IPS DF 6.9 (cell line): Measurements from ENCODE around the gene BLTP2.
A peak's percentile ranks its signal among the peaks of the same experiment; 100 is the strongest.

ENCODE experiments used
- DNase-seq: peaks from one replicate; pipeline ENCODE4 v3.0.0-alpha.2; 2013; ENCODE audit warnings: low read depth, low spot score
- H3K27ac ChIP-seq: one replicate; pipeline ENCODE4 v1.5.1; 2013; ENCODE audit warnings: low read length, control low read depth
- H3K27me3 ChIP-seq: 2 replicates; pipeline ENCODE4 v1.6.1; 2013; ENCODE audit warnings: mild to moderate bottlenecking, low read length; ENCODE audit not compliant: control insufficient read depth, insufficient read depth
- H3K36me3 ChIP-seq: 2 replicates; pipeline ENCODE4 v1.6.1; 2013; ENCODE audit warnings: low read length; ENCODE audit not compliant: control insufficient read depth, insufficient read depth
- H3K4me1 ChIP-seq: 2 replicates; pipeline ENCODE4 v1.6.1; 2013; ENCODE audit warnings: low read length; ENCODE audit not compliant: control insufficient read depth, insufficient read depth
- H3K4me3 ChIP-seq: 2 replicates; pipeline ENCODE4 v1.5.1; 2013; ENCODE audit warnings: mild to moderate bottlenecking, low read length
- H3K9me3 ChIP-seq: 2 replicates; pipeline ENCODE4 v1.6.1; 2013; ENCODE audit warnings: low read length, inconsistent platforms; ENCODE audit not compliant: control insufficient read depth, insufficient read depth
- WGBS: extraction: QIAGEN DNeasy Blood & Tissue Kit; methylation state at CpG from one replicate; pipeline ENCODE4 v1.1.7; 2013; ENCODE audit warnings: mixed read lengths, missing lambda C conversion rate; ENCODE audit not compliant: insufficient read length, insufficient coverage; 5-methylcytosine and 5-hydroxymethylcytosine counted together

BLTP2 gene

GRCh38 chr17:28599311-28600184, 45.4 kb downstream of the BLTP2 start:
- WGBS, result no CpG with 5 or more reads among the region's 40 CpGs
- H3K27me3 ChIP-seq, result no peaks in the 10 kb centered on the region

DNA sequence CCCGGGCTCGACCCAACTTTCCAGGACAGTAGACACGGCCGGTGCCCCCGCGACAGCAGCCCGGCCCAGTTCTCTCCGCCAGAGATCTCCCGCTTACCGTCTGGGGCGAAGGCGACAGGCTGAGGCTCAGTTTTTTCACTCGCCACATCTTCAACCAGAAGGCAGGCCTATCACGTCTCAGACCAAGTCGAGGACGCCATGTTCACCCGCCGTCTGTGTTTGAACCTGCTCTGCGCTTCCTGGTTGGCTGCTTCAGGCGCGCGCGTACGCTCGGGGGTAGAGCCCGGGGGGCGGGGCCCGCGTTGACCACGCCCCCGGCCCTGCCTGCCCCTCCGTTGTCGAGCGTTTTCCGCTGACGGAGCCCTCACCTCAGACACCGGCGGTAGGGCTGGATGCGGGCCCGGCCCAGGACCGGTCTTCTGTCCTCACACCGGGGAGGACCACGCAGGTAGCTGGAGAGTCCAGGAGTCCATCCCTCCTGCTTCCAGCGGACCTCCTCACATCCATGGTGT, 46.1 kb downstream of the BLTP2 start, which contains the start of gene SPAG5:
Gene SPAG5, minus strand, starts transcription at position 227 of the 512 bp plus-strand sequence. Its CDS starts 79 bp downstream, at position 148.
- no peaks in the 10 kb centered on the region for H3K27me3 ChIP-seq

More at GRCh38 chr17:28599311-28600184, 45.4 kb downstream of the BLTP2 start:
- H3K27ac ChIP-seq, result no peak overlapping the region
- H3K4me3 ChIP-seq, result peak overlapping the region; percentile 35; the same call in 1 of the 2 replicates
- DNase-seq, result no peak
- H3K36me3 ChIP-seq, result no peaks in the 10 kb centered on the region
- no peaks in the 10 kb centered on the region for H3K9me3 ChIP-seq
- peaks cover 2% of the 10 kb centered on the region; the same call in 1 of the 2 replicates for H3K4me1 ChIP-seq

GRCh38 chr17:28598389-28598788, 46.6 kb downstream of the BLTP2 start:
- no peaks in the 10 kb centered on the region for H3K9me3 ChIP-seq
- peak overlapping the region; percentile 82 for H3K4me3 ChIP-seq
- DNase-seq, result no peak
- H3K36me3 ChIP-seq, result no peaks in the 10 kb centered on the region
- no peaks in the 10 kb centered on the region for H3K27me3 ChIP-seq
- H3K4me1 ChIP-seq, result peaks cover 2% of the 10 kb centered on the region; the same call in 1 of the 2 replicates
- no CpG with 5 or more reads among the region's 17 CpGs for whole genome bisulfite sequencing
- no peak overlapping the region for H3K27ac ChIP-seq

More for the DNA sequence above, 46.1 kb downstream of the BLTP2 start, which contains the start of gene SPAG5:
- no CpG with 5 or more reads among the region's 44 CpGs for WGBS
- H3K36me3 ChIP-seq, result no peaks in the 10 kb centered on the region
- H3K4me1 ChIP-seq, result peaks cover 2% of the 10 kb centered on the region; the same call in 1 of the 2 replicates
- H3K4me3 ChIP-seq, result peak within 1 kb of the TSS; percentile 82
- H3K27ac ChIP-seq, result no peak within 1 kb of the TSS
- H3K9me3 ChIP-seq, result no peaks in the 10 kb centered on the region
- DNase-seq, result peak; percentile 85

DNA sequence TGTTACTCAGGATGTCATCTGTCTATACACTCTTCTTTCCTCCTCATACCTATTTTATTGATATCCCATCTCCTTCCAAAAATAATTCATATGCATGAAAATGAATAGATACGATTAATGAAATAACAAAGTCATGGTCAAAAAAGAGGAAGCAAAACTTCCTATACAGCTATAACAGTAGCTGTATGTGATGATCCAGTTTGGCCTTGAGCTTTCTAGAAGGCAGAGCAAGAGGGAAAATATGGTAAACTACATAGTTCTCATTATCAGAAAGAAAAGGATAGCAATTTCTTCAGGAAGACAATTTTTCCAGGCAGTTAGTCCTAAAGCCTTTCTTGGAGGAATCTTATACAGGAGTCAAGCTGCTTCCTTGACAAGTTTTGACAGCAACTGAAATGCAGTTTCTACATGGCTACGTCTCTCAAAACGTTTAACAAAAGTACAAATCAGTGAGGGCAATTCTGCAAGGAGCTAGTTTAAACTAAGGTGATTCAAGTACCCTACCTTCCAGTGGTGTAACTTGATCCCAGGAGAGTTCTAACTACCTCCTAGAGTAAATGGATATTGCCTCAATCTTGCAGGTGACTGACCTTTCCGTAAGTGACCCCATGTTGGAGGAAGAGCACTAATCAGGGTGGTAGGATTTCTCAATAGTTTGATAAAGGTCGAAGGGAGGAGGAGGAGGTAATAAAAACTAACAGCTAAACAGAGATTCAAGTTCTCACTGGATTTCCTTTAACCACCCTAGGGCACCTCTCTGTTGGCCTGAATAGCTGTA, 47.2 kb downstream of the BLTP2 start:
- no peak for DNase-seq

More for the DNA sequence above, 47.2 kb downstream of the BLTP2 start:
- Histone ChIP-seq H3K4me3 (peak overlapping the region; percentile 82; the same call in 1 of the 2 replicates), H3K4me1 (peaks cover 2% of the 10 kb centered on the region; the same call in 1 of the 2 replicates), H3K9me3 (no peaks in the 10 kb centered on the region), H3K27ac (no peak overlapping the region), H3K27me3 (no peaks in the 10 kb centered on the region), H3K36me3 (peaks cover under 1% of the 10 kb centered on the region; the same call in 1 of the 2 replicates)
- 100% methylated on average over 1 of the region's 5 CpGs for WGBS
